OCI-LY7 (cell line): ENCODE data around the gene WDR83.

Experiments used
- EZH2phosphoT487 ChIP-seq: fragments of 200-600 bp; sonication (generic); IDR thresholded peaks from 2 replicates; pipeline ENCODE4 v1.6.1; 2018; ENCODE audit warnings: low read depth, borderline replicate concordance, mild to moderate bottlenecking, mixed run types, antibody characterized with exemption, low read length, moderate library complexity, mixed read lengths
- TF ChIP-seq, protein P1 (sequence below): fragments of 200-600 bp; sonication (generic); conservative IDR thresholded peaks from 2 replicates; pipeline ENCODE4 v1.5.1; 2014; ENCODE audit warnings: mild to moderate bottlenecking, antibody characterized with exemption, low read length, moderate library complexity, mixed read lengths

DNA sequence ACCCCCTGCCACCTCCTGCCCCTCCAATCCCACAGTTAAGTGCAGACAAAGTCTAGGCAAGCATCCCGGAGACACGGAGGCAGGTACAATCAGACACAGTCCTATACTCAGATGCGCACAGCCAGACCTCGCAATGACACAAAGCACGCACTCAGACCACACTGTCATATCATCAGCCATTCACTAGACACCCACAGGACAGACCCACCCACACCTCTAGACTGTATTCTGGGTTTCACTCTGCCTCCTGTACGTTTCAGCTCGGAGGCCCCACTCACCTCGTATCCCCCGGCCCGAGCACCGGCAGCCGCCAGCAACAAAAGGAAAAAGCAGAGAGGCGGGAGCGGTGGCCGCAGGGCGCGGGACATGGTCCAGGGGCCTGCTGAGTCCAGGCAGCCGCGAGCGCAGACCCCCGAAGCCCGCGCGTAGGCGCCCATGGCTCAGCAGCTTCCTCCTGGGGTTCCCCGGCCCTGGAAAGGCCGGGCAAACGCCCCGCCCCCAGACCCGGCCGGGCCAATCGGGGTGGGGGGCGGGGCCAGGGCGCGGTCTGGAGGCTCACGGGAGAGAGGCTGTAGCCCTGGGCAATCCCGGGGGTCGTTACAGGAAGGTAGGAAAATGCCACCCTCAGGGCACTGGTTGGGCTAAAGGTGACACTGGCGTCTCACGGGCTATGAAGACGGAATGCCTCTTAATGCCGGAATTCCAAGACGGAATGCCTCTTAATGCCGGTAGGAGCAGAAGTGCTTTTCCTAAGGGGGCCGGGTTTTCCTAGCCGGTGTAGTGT, at the start of gene WDR83, which contains the start of gene MAN2B1:
- no peak for TF ChIP-seq EZH2phosphoT487
- TF ChIP-seq, protein P1, sequence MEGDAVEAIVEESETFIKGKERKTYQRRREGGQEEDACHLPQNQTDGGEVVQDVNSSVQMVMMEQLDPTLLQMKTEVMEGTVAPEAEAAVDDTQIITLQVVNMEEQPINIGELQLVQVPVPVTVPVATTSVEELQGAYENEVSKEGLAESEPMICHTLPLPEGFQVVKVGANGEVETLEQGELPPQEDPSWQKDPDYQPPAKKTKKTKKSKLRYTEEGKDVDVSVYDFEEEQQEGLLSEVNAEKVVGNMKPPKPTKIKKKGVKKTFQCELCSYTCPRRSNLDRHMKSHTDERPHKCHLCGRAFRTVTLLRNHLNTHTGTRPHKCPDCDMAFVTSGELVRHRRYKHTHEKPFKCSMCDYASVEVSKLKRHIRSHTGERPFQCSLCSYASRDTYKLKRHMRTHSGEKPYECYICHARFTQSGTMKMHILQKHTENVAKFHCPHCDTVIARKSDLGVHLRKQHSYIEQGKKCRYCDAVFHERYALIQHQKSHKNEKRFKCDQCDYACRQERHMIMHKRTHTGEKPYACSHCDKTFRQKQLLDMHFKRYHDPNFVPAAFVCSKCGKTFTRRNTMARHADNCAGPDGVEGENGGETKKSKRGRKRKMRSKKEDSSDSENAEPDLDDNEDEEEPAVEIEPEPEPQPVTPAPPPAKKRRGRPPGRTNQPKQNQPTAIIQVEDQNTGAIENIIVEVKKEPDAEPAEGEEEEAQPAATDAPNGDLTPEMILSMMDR: no peak
